ENCODE data around the gene CERS1. TPM values are rescaled to one million over a fixed set of nuclear protein-coding genes. Genes with fewer than 3 reads are reported as not detected.

Gene CERS1
- total RNA-seq, 2 experiments from 2014 or later: not detected

- ATAC-seq (ENCODE audit: poor library complexity) (no peak), DNase-seq (no peak)
- intact Hi-C loops (cut with DNase I, micrococcal nuclease): no loop called here
- H3K4me3 ChIP-seq (ENCODE audit: low read length): no peak overlapping the region
- Mint-ChIP-seq H3K4me3 (no peak overlapping the region), H3K4me1 (ENCODE audit: low read depth) (peaks cover 3% of the 10 kb centered on the region), H3K9me3 (no peaks in the 10 kb centered on the region), H3K36me3 (ENCODE audit: low read depth) (peaks cover 89% of the 10 kb centered on the region), H3K27me3 (no peaks in the 10 kb centered on the region), H3K27ac (no peak overlapping the region)
- H3K4me1 ChIP-seq (ENCODE audit: insufficient read depth, low read length): peaks cover 4% of the 10 kb centered on the region
- POLR2A ChIA-PET: interaction anchor here (0.5 to 1.2 kb wide), 2 partner anchors 8 to 19 kb away, joined by 3 read pairs; no protein-coding TSS in a partner anchor
- peaks cover 98% of the 10 kb centered on the region for H3K36me3 ChIP-seq (ENCODE audit: insufficient read depth, low read length)
- no peak for TF ChIP-seq CTCF (IDR thresholded peaks at IDR 0.05)
- no peaks in the 10 kb centered on the region for H3K27me3 ChIP-seq (ENCODE audit: control insufficient read depth in 1 of 2, insufficient read depth in 2 of 2, low read length in 2 of 2)
- no peak overlapping the region for H3K27ac ChIP-seq (ENCODE audit: low read depth in 1 of 2, low read length in 2 of 2)
- H3K9me3 ChIP-seq (ENCODE audit: control insufficient read depth in 1 of 2, insufficient read depth in 1 of 2, low read length in 2 of 2): no peaks in the 10 kb centered on the region
- CTCF ChIA-PET: no interaction called here
Measured at GRCh38 chr19:18861917-18862316, 34.0 kb downstream of the CERS1 start.

- Mint-ChIP-seq H3K9me3 (no peaks in the 10 kb centered on the region), H3K4me3 (no peak overlapping the region), H3K27ac (no peak overlapping the region), H3K4me1 (ENCODE audit: low read depth) (no peaks in the 10 kb centered on the region), H3K27me3 (no peaks in the 10 kb centered on the region), H3K36me3 (ENCODE audit: low read depth) (peaks cover 90% of the 10 kb centered on the region)
- H3K36me3 ChIP-seq (ENCODE audit: insufficient read depth, low read length): peaks cover 99% of the 10 kb centered on the region
- no peak for ATAC-seq (ENCODE audit: poor library complexity)
- no peaks in the 10 kb centered on the region for H3K9me3 ChIP-seq (ENCODE audit: control insufficient read depth in 1 of 2, insufficient read depth in 1 of 2, low read length in 2 of 2)
- H3K27me3 ChIP-seq (ENCODE audit: control insufficient read depth in 1 of 2, insufficient read depth in 2 of 2, low read length in 2 of 2): no peaks in the 10 kb centered on the region
- TF ChIP-seq CTCF (IDR thresholded peaks at IDR 0.05): no peak
- intact Hi-C loops (cut with DNase I, micrococcal nuclease): no loop called here
- CTCF ChIA-PET: no interaction called here
- no peak overlapping the region for H3K27ac ChIP-seq (ENCODE audit: low read depth in 1 of 2, low read length in 2 of 2)
- DNase-seq: no peak
- peaks cover 1% of the 10 kb centered on the region for H3K4me1 ChIP-seq (ENCODE audit: insufficient read depth, low read length)
- POLR2A ChIA-PET: interaction anchor here (0.6 to 1.2 kb wide), 2 partner anchors 18 to 513 kb away, joined by 3 read pairs; no protein-coding TSS in a partner anchor
- H3K4me3 ChIP-seq (ENCODE audit: low read length): no peak overlapping the region
Measured at GRCh38 chr19:18861235-18861634, 34.7 kb downstream of the CERS1 start.

- intact Hi-C loops (cut with DNase I, micrococcal nuclease): no loop called here
- Histone ChIP-seq H3K4me3 (ENCODE audit: low read length) (no peak overlapping the region), H3K4me1 (ENCODE audit: insufficient read depth, low read length) (no peaks in the 10 kb centered on the region), H3K36me3 (ENCODE audit: insufficient read depth, low read length) (peaks cover 99% of the 10 kb centered on the region), H3K9me3 (ENCODE audit: control insufficient read depth in 1 of 2, insufficient read depth in 1 of 2, low read length in 2 of 2) (no peaks in the 10 kb centered on the region), H3K27ac (ENCODE audit: low read depth in 1 of 2, low read length in 2 of 2) (no peak overlapping the region), H3K27me3 (ENCODE audit: control insufficient read depth in 1 of 2, insufficient read depth in 2 of 2, low read length in 2 of 2) (no peaks in the 10 kb centered on the region)
- H3K4me3 Mint-ChIP-seq: no peak overlapping the region
- peaks cover 90% of the 10 kb centered on the region for H3K36me3 Mint-ChIP-seq (ENCODE audit: low read depth)
- no peak for ATAC-seq (ENCODE audit: poor library complexity)
- H3K27me3 Mint-ChIP-seq: no peaks in the 10 kb centered on the region
- H3K27ac Mint-ChIP-seq: no peak overlapping the region
- no peaks in the 10 kb centered on the region for H3K4me1 Mint-ChIP-seq (ENCODE audit: low read depth)
- ChIA-PET POLR2A (interaction anchor here (0.6 to 1.2 kb wide), 2 partner anchors 18 to 514 kb away, joined by 3 read pairs; no protein-coding TSS in a partner anchor), CTCF (no interaction called here)
- TF ChIP-seq CTCF (IDR thresholded peaks at IDR 0.05): no peak
- no peak for DNase-seq
- H3K9me3 Mint-ChIP-seq: no peaks in the 10 kb centered on the region
Measured at GRCh38 chr19:18860725-18861124, 35.2 kb downstream of the CERS1 start.

All from CD4-positive, alpha-beta T cell (primary cell).